ENCODE results near the gene PYCARD.

Gene PYCARD

GRCh38 chr16:31215287-31216162, 13.0 kb upstream of the PYCARD start:
- in situ Hi-C loops (cut with MboI; ENCODE audit: low sequenced_read_pairs, unreplicated experiment): no loop called here
- TF ChIP-seq CTCF (IDR thresholded peaks at IDR 0.05; ENCODE audit: borderline replicate concordance, control extremely low read depth, extremely low read depth, insufficient read depth, missing control alignments): no peak

DNA sequence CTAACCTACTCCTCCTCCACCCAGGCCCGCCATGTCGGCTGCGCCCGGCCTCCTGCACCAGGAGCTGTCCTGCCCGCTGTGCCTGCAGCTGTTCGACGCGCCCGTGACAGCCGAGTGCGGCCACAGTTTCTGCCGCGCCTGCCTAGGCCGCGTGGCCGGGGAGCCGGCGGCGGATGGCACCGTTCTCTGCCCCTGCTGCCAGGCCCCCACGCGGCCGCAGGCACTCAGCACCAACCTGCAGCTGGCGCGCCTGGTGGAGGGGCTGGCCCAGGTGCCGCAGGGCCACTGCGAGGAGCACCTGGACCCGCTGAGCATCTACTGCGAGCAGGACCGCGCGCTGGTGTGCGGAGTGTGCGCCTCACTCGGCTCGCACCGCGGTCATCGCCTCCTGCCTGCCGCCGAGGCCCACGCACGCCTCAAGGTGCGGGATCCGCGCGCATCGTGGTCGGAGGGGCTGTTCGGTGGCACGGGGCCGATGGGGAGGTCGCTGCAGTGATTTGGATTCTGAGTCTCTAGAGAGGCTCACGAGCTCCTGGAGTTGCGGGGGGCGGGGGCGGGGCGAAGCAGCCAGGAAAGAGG, 12.2 kb upstream of the PYCARD start:
- no peak for DNase-seq (ENCODE audit: low spot score)
- TF ChIP-seq CTCF (IDR thresholded peaks at IDR 0.05; ENCODE audit: borderline replicate concordance, control extremely low read depth, extremely low read depth, insufficient read depth, missing control alignments): no peak

More at GRCh38 chr16:31215287-31216162, 13.0 kb upstream of the PYCARD start:
- peak; percentile 72 for DNase-seq (ENCODE audit: low spot score)

DNA sequence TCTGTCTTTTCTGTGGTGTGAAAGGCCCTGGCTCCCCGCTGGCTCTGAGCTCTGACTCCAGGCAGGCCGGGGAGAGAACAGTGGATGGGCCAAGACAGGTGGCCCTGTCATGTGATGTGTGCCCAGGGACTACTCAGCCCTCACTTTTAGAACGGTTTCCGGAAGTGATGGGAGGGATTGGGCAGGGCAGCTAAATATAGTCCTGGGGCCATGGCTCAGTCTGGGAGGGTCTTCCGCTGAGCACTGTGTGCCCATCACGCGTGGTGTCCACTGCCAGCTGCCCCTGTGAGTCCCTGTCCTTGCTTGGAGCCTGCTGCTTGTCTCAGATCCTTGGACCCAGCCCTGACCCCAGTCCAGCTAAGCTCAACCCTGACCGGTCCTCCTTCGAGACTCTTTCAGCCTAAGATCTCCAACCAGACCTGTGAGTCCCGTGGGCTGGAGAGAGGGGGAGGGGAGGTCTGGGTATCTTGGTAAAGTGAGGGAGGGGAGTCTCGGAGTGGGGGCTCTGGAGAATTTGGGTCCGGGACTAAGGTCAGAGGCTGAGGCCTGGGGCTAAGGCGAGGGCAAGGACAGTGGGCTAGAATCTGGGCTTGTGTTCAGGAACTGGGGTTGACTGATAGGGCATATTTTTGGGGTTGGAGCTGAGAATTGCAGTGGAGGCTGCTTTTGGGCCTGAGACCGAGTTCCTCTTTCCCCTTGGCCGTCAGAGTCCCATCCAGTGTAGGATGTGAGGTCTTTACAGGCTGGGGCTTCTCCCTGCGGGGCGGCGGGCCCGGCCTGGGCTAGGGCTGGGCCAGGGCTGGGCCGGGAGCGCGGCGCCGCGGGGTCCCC, 11.5 kb upstream of the PYCARD start, which contains the start of gene TRIM72:
Gene TRIM72, plus strand, starts transcription at position 243 of the 831 bp plus-strand sequence. CDS start 620 bp downstream, outside the sequence.
- no peak for DNase-seq (ENCODE audit: low spot score)
- no peak for TF ChIP-seq CTCF (IDR thresholded peaks at IDR 0.05; ENCODE audit: borderline replicate concordance, control extremely low read depth, extremely low read depth, insufficient read depth, missing control alignments)
- in situ Hi-C loops (cut with MboI; ENCODE audit: low sequenced_read_pairs, unreplicated experiment): no loop called here

More for the DNA sequence above, 12.2 kb upstream of the PYCARD start:
- in situ Hi-C loops (cut with MboI; ENCODE audit: low sequenced_read_pairs, unreplicated experiment): no loop called here

- in situ Hi-C loops (cut with MboI; ENCODE audit: low sequenced_read_pairs, unreplicated experiment): no loop called here
- DNase-seq (ENCODE audit: low spot score): no peak
- TF ChIP-seq CTCF (IDR thresholded peaks at IDR 0.05; ENCODE audit: borderline replicate concordance, control extremely low read depth, extremely low read depth, insufficient read depth, missing control alignments): no peak
Observed at GRCh38 chr16:31213342-31213741, 10.8 kb upstream of the PYCARD start.

DNA sequence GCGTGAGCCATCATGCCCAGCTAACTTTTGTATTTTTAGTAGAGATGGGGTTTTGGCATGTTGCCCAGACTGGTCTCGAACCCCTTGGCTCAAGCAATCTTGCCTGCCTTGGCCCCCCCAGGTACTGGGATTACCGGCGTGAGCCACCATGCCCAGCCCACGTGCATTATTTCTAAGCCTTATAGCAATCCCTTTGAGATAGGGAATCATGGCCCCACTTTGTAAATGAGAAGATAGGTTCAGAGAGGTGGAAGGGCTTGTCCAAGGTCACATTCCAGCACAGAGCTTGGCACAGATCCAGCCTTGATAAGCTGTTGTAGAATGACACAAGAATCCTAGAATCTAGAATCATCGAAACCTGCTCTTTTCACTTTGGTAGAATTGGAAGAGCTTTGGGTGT, 4.2 kb upstream of the PYCARD start:
- in situ Hi-C loops (cut with MboI; ENCODE audit: low sequenced_read_pairs, unreplicated experiment): no loop called here
- no peak for TF ChIP-seq CTCF (IDR thresholded peaks at IDR 0.05; ENCODE audit: borderline replicate concordance, control extremely low read depth, extremely low read depth, insufficient read depth, missing control alignments)

More for the DNA sequence above, 4.2 kb upstream of the PYCARD start:
- no peak for DNase-seq (ENCODE audit: low spot score)
